Loucy (cell line): ENCODE results near the gene YIPF6.
"Not testable (repeated sequence)": the region's sequence is repeated elsewhere in the genome, so short reads cannot be mapped to it uniquely, and the experiment has no call there.

Experiments
- H2AFZ ChIP-seq: fragments of 200-600 bp; sonication (generic); 2 replicates; pipeline ENCODE4 v1.6.0; 2016; ENCODE audit warnings: antibody characterized with exemption, mild to moderate bottlenecking, low read length, moderate library complexity
- H3F3A ChIP-seq: fragments of 200-600 bp; 2 replicates; pipeline ENCODE4 v1.6.0; 2016; ENCODE audit warnings: antibody characterized with exemption, low read depth, mild to moderate bottlenecking
- H3K27me3 ChIP-seq: fragments of 200-600 bp; sonication (generic); 2 replicates; pipeline ENCODE4 v1.6.1; 2014; ENCODE audit warnings: low read length, mild to moderate bottlenecking; ENCODE audit not compliant: insufficient read depth, poor library complexity, severe bottlenecking
- H3K36me3 ChIP-seq: fragments of 200-600 bp; sonication (generic); 2 replicates; pipeline ENCODE4 v1.6.1; 2016; ENCODE audit warnings: low read length; ENCODE audit not compliant: insufficient read depth
- H3K4me1 ChIP-seq: fragments of 200-600 bp; sonication (generic); 2 replicates; pipeline ENCODE4 v1.5.1; 2014; ENCODE audit warnings: low read length, mild to moderate bottlenecking; ENCODE audit not compliant: insufficient read depth, poor library complexity, severe bottlenecking
- H3K4me2 ChIP-seq: fragments of 200-600 bp; sonication (generic); 2 replicates; pipeline ENCODE4 v1.6.0; 2014; ENCODE audit warnings: antibody characterized with exemption, low read length, low read depth, mild to moderate bottlenecking; ENCODE audit not compliant: poor library complexity, severe bottlenecking
- H3K4me3 ChIP-seq: fragments of 200-600 bp; sonication (generic); 2 replicates; pipeline ENCODE4 v1.5.1; 2014; ENCODE audit warnings: low read length, mild to moderate bottlenecking, mixed read lengths; ENCODE audit not compliant: poor library complexity, severe bottlenecking
- H3K79me2 ChIP-seq: fragments of 200-600 bp; sonication (generic); 2 replicates; pipeline ENCODE4 v1.6.1; 2014; ENCODE audit warnings: low read length; ENCODE audit not compliant: insufficient read depth
- H3K9ac ChIP-seq: fragments of 200-600 bp; sonication (generic); 2 replicates; pipeline ENCODE4 v1.6.0; 2014; ENCODE audit warnings: mild to moderate bottlenecking, low read depth, low read length, moderate library complexity; ENCODE audit not compliant: poor library complexity, severe bottlenecking
- H3K9me2 ChIP-seq: fragments of 200-600 bp; sonication (generic); replicated peaks from 2 replicates; pipeline ENCODE4 v1.6.1; 2016; ENCODE audit warnings: low read depth, low read length, mixed read lengths
- H3K9me3 ChIP-seq: fragments of 200-600 bp; sonication (generic); 2 replicates; pipeline ENCODE4 v1.6.1; 2014; ENCODE audit warnings: mild to moderate bottlenecking, antibody characterized with exemption, low read length, low read depth; ENCODE audit not compliant: insufficient read depth
- H4K20me1 ChIP-seq: fragments of 200-600 bp; sonication (generic); 2 replicates; pipeline ENCODE4 v1.6.0; 2014; ENCODE audit warnings: antibody characterized with exemption, low read length, mild to moderate bottlenecking; ENCODE audit not compliant: insufficient read depth, poor library complexity, severe bottlenecking
- EZH2phosphoT487 ChIP-seq: fragments of 200-600 bp; IDR thresholded peaks from 2 replicates; pipeline ENCODE4 v1.6.1; 2018; ENCODE audit warnings: antibody characterized with exemption, mild to moderate bottlenecking, moderate library complexity, borderline replicate concordance
- TF ChIP-seq, protein P1 (sequence below): fragments of 200-600 bp; sonication (generic); conservative IDR thresholded peaks from 2 replicates; pipeline ENCODE4 v1.5.1; 2014; ENCODE audit warnings: mild to moderate bottlenecking, antibody characterized with exemption, low read length

YIPF6 gene

DNA sequence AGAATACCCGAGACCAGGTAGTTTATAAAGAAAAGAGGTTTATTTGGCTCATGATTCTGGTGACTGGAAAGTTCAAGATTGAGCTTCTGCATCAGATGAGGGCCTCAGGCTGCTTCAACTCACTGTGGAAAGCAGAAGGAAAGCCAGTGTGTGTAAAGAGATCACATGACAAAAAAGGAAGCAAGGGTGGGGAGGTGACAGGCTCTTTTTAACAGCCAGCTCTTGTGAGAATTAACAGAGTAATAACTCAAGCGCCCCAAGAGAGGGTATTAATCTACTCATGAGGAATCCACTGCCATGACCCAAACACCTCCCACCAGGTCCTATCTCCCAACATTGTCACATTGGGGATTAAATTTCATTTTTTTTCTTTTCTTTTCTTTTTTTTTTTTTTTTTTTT lies 6.3 kb upstream of the YIPF6 start:
- Histone ChIP-seq H3K4me2 (no peak overlapping the region), H3F3A (no peaks in the 10 kb centered on the region), H3K9ac (no peak overlapping the region), H3K9me3 (no peaks in the 10 kb centered on the region), H3K4me1 (no peaks in the 10 kb centered on the region), H4K20me1 (no peaks in the 10 kb centered on the region), H3K9me2 (no peaks in the 10 kb centered on the region), H3K36me3 (no peaks in the 10 kb centered on the region), H3K4me3 (no peak overlapping the region), H3K79me2 (no peaks in the 10 kb centered on the region), H2AFZ (no peak overlapping the region), H3K27me3 (no peaks in the 10 kb centered on the region)
- TF ChIP-seq, protein P1, sequence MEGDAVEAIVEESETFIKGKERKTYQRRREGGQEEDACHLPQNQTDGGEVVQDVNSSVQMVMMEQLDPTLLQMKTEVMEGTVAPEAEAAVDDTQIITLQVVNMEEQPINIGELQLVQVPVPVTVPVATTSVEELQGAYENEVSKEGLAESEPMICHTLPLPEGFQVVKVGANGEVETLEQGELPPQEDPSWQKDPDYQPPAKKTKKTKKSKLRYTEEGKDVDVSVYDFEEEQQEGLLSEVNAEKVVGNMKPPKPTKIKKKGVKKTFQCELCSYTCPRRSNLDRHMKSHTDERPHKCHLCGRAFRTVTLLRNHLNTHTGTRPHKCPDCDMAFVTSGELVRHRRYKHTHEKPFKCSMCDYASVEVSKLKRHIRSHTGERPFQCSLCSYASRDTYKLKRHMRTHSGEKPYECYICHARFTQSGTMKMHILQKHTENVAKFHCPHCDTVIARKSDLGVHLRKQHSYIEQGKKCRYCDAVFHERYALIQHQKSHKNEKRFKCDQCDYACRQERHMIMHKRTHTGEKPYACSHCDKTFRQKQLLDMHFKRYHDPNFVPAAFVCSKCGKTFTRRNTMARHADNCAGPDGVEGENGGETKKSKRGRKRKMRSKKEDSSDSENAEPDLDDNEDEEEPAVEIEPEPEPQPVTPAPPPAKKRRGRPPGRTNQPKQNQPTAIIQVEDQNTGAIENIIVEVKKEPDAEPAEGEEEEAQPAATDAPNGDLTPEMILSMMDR = no peak
- TF ChIP-seq EZH2phosphoT487 = no peak

DNA sequence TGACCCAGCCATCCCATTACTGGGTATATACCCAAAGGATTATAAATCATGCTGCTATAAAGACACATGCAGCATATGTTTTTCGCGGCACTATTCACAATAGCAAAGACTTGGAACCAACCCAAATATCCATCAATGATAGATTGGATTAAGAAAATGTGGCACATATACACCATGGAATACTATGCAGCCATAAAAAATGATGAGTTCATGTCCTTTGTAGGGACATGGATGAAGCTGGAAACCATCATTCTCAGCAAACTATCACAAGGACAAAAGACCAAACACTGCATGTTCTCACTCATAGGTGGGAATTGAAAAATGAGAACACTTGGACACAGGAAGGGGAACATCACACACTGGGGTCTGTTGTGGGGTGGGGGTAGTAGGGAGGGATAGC lies 5.1 kb upstream of the YIPF6 start:
- H3F3A ChIP-seq, H3K36me3 ChIP-seq, H3K9me2 ChIP-seq, H3K4me1 ChIP-seq, H2AFZ ChIP-seq, H3K9ac ChIP-seq, H3K9me3 ChIP-seq, H3K27me3 ChIP-seq, H3K4me3 ChIP-seq, H4K20me1 ChIP-seq, H3K4me2 ChIP-seq, H3K79me2 ChIP-seq: not testable (repeated sequence)

DNA sequence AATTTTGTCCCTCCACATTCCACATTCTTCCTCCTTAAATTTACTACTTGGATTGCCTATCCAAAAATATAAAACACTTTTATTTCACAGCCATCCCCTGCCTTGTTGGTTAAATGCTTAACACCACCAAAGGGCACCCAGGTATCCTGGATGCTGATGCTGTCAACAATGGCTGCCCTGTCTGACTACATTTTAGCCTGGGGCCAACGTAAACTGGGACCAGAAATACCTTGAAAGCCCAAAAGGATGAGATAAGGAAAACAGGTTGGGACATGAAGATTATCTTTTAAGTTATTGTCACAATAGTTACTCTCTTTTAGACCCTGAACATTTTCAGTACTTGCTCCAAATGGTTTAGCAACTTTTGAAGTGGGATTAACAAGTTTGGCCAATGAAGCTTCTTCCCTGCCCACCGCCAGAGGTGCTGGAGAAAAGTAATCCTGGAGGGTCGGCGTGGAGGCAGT lies 775 bp upstream of the YIPF6 start:
- no peak for TF ChIP-seq EZH2phosphoT487
- TF ChIP-seq, protein P1 = no peak
- H3K4me1 ChIP-seq = peaks cover 12% of the 10 kb centered on the region
- H4K20me1 ChIP-seq = peaks cover 4% of the 10 kb centered on the region
- peak overlapping the region; percentile 90 for H3K9ac ChIP-seq
- peak overlapping the region; percentile 94 for H2AFZ ChIP-seq
- no peaks in the 10 kb centered on the region for H3K9me3 ChIP-seq
- peaks cover 36% of the 10 kb centered on the region for H3K79me2 ChIP-seq
- peak overlapping the region; percentile 77 for H3K4me2 ChIP-seq
- H3F3A ChIP-seq = no peaks in the 10 kb centered on the region
- no peaks in the 10 kb centered on the region for H3K9me2 ChIP-seq
- H3K4me3 ChIP-seq = peak overlapping the region; percentile 99
- no peaks in the 10 kb centered on the region for H3K27me3 ChIP-seq
- no peaks in the 10 kb centered on the region for H3K36me3 ChIP-seq
